HL-60/S4 (cell line): ENCODE results near the gene TP63.

Experiments used
- in situ Hi-C: fragments of 300-500 bp; cut with MboI; formaldehyde crosslinking; loops from 2 replicates; pipeline ENCODE4 v1.14.3; 2022; ENCODE audit warnings: low sequenced_read_pairs

TP63 gene

DNA sequence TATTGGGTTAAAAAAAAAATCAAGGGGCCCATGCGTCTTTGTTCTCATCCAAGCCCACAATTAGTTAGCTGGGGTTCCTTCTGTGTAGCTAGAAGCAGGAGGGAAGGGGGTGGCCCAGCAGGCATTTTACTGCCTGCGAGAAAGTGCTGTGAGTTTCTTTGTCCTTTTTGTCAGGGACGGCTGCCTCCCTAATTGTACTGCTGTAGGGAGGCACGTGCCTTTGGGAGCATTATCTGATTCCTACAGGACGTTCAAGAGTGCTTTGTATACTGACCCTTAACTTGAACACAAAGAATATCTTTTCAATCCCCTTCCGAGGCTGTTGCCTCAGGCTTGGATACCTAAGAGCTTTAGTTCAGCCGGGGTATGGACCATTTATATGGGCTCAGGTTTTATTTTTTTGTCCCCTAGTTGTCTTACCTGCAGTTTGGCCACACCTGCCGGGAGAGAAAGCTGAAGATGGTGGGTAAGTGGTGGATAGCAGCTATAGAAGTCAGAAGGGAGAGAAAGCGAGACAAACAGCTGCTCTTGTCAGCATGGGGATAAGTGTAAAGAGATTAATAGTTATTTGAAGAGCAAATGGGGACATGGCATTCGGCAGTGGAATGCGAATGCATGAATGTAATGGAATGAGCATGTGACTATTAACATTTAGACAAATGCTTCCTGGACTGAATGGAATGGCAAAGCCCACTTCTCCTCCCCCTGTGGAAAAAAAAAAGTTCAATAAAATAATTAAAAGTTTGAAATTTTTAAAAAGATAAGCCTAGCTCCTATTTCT is 175.2 kb downstream of the TP63 start:
- in situ Hi-C loops, result no loop called here

DNA sequence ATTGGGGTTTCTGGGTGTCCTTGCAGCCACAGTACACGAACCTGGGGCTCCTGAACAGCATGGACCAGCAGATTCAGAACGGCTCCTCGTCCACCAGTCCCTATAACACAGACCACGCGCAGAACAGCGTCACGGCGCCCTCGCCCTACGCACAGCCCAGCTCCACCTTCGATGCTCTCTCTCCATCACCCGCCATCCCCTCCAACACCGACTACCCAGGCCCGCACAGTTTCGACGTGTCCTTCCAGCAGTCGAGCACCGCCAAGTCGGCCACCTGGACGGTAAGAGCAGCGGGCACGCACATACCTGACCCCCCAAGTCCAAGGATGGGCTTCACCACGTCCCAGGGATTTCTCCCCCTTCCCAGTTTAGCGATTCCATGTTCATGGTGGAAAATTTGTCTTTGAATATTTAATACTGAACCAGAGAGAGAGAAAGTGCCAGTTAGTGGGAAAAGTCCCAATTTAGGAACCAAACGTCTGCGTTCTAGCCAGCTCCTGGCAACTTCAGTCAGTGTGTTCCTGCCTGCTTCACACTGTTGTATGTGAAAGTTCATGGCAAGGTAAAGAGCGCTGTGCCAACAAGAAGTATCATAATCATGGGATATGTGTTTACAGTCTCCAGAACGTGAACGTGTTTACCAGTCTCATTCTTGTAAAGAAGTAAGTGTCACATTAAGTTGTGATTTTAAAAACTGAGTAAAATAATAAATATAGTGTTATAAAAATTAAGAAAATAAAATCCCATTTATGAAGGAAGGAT is 177.2 kb downstream of the TP63 start:
- in situ Hi-C loops, result no loop called here

DNA sequence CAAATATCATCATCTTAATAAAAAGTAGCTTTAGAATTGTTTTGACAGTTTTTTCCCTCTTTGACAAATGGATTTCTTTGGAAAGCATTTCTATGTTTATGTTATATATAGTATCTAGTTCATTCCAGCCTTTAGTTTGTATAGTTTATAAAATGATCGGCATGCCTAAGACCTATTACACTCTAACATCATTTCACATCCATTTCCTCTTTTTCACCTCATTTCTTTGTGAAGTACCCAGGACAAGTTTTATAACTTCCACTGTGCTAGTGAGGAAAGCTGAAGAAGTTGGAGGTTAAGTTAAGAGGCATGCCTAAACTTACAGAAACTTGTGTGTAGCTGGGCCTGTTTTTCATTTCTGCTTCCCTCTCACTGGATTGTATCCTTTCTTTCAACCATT is 178.4 kb downstream of the TP63 start:
- in situ Hi-C loops, result no loop called here

DNA sequence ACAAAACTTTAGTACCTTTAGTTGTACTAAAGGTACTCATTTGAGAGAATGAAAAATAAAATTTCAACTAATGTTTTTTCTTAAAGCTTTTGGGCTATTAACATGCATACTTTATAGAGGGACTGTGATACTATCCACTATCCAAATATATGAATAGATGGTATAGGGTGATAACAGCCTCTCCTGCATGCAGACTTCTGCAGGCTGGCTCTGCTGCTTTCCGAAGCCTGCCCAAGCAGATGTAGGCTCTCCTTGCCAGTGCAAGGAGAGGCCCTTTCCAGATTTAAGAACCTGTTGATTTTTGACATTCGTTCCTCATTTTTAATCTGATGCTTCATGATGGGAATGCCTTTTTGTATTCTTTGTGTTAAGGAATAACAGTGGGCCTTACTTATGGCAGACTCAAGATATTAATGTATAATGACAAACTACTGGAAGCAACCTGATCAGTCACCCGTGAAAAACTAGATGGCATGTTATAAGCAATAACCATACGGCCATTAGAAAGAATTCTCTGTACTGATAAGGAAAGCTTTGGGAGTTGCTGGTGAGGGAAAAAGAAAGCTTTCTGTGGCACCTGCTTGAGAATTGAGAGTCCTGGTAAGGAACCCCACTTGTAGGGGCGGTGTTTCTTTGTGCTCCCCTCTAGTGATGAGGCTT is 181.7 kb downstream of the TP63 start:
- in situ Hi-C loops, result no loop called here

DNA sequence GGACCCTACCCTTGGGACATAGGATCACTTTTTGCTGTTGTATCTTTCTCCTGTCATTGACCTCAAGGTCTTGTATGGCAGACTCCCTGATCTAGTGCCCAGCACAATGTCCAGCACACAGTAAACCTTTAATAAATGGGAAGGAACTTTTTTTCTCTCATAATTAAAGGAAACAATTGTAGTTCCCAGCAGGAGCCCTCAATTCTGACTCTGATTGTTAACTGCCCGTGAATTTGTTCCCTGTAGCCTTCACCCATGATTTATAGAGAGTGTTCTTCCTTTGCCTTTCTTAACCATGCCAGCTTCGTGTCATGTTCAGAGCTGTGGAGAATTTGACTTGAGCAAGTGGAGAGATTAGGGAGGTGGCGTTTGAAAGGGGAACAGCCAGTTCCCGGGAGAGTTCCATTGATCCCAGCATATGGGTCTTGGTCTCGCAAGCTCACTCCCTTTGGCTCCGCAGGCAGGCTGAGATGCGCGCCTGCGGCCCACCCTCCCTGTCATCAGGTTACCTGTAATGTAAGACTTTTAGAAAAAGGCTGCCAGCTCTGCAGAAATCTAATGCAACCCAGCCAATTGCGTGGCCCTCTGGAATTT is 182.6 kb downstream of the TP63 start:
- in situ Hi-C loops, result no loop called here

DNA sequence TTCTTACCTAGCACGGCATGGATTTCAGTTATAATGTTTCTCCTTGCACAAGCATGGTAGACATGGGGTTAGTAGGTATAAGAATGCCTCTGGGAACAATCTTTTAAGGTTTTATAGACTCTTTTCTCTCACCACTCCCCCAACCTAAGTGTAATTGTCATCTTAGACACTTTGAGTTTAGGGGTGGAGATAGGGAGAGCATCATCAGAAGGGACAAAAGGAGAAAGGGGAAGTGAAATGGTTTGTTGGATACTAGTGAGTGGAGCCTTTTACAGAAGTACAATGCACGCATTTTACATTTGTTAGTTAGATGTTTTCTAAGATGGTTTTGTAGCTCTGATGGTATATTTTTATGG is 189.2 kb downstream of the TP63 start:
- in situ Hi-C loops, result no loop called here

DNA sequence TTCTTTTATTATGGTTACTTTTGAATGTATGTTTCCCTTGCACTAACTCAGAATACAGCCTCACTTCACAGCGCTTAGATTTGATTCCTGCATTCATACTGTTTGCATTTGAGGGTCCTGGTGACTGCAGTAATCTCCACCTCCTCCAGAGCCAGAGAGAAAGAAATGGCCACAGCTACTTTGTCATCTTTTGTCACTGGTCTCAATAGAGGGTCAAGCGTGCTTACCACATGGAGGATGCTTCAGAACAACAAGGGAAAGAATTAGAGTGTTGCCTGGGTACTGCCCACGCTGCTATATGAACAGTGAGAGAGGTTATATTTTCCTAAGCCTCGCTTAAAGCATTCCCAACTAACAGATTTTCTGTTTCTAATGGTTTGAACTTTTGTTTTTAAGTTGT is 190.1 kb downstream of the TP63 start:
- in situ Hi-C loops, result no loop called here

DNA sequence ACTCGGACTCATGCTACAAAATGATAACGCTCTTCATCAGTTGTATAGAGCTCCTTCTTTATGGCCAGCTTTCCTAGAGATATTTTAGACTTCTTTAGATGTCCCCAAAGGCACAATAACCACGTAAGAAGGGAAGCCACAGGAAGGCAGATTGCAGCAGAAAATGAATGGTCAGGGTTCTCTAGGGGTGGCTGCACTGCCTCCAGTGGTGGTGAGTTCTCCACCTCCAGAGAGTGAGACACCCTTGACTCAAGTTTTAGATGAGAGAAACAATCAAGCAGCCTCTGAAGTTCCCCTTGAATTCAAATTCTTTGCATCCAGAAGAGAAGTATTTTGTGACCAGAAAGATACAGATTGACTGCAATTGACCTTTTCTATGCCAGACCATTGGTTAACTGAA is 191.5 kb downstream of the TP63 start:
- in situ Hi-C loops, result no loop called here

DNA sequence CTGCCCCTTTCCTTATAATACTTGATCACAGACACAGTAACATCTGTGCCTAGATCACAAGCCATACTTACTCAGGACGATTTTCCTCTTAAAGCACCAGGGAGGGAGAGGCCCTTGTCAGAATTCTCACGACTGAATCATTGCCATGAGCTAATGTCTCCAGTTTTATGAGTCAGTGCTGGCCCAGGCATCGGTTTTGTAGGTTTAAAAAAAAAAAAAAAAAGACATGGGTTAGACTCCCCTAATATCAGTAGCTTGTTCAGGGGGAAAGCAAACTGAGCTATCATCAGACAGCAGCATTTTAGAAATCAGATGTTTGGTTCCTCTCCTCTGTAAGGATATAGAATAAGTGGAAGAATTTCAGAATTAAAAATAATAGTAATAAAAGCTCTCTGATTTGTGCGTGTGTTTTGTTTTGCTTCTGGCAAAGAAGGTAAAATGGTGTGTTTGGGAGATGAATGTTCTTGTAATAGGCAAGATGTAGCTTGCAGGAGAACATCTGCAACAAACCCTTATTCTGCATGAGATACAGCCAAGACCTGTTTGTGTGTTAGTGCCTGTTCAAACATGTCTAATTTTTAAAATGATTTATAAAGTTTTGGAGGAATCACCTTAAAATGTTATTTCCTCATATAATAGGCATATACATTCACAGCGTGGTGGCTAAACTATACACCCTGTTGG is 193.6 kb downstream of the TP63 start:
- in situ Hi-C loops, result no loop called here

DNA sequence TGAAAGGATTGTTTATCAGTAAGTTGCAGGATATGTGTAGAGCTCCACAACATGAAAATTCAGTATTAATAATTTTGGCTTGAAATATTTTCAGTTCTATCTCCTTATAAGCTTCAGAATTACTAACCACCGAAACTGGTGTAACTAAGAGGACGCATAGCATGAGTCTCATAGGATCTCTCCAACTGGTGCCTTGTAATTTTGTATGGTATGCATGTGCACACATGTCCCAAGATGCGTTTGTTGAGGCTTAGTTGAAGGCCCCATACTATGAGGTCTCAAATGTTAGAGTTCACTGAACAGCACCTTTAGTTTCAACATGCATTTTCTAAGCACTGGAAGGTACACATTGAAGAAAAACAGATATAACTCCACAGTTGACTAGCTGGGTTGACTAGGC is 195.4 kb downstream of the TP63 start:
- in situ Hi-C loops, result no loop called here

DNA sequence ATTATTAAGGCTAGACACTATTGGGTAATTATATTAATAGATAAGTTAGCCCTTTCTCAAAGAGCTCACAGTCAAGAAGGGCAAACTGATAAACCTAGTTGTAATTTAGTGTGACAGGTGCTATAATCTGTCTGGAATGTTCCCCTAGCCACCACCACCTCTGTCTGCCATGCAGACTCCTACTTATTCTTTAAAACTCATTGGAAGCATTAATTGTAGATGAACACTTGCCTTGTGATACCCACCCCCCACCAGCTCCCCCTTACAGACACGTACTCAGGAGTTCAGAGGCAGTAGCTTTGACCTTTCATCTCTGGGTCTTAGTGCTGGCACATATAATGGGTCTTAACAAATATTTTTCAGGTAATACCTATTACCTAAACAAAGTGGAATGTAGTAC is 195.9 kb downstream of the TP63 start:
- in situ Hi-C loops, result no loop called here

DNA sequence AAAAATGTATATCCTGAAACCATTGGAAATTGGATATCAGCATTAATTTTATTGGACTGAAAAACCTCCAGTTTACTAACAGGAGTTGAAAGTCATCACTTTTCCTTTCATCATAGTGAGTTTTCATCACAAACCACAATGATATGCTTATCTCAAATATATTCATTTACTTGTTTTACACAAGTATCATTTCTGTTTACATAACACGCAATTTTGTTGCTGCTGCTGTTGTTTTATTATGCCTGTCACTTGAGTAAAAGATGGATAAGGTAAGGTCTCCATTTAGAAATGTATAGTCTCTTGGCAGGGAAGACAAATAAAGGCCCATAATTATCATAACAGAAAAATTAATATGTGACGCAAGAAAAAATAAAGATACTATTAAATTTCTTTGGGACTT is 199.2 kb downstream of the TP63 start:
- in situ Hi-C loops, result no loop called here

DNA sequence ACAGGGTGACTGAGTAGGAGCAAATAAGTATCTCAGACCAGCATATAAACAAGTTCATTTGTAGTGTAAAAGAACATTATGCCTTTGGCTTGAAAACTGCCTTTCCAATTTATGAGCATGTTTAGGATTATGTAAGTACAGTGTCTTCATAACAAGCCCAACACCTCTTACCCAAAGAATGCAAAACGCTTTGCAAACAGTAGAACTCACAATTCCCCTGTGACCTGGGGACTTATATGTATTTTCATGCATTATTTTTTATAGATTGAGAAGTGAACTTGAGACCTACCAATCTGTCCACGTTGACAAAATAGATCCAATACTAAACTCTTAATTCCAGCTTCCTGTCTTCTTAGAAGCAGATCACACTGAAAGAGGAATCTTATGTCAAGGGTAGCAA is 202.1 kb downstream of the TP63 start:
- in situ Hi-C loops, result no loop called here

DNA sequence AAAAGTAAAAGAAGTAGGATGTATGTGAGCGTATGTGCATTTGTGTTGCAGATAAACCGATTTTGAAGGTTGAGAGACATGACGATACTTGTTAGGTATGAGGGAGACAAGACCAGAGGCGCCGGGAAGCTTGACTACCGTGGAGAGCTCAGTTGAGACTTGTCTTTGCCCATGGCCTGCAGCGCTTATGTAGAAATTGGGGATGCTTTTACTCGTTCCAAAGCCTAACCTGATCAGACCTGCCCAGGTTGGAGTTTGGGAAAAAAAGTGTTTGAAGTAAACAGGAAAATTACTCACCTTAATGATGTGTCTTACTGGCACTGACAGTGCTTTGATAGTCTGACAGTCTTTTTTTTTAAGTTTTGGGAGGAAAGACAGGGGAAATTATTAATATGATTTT is 202.8 kb downstream of the TP63 start:
- in situ Hi-C loops, result no loop called here

DNA sequence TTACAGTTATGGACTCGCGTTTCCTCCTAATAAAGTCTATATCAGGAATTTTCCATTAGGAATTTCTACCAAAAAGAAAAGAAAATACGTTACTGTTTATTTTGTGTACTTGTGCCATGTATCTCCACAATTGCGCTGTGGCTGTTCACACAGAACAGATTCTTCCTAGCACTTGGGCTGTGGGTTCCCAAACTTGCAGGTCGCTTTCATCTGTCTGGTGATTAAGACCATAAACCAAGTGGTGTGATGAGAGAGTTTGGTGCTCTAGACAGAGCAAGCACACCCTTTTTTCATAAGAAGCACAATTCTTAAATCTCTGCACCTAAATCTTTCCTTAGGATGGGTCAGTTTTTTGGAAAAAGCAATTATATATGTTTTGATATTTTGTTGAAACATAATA is 203.3 kb downstream of the TP63 start:
- in situ Hi-C loops, result no loop called here

DNA sequence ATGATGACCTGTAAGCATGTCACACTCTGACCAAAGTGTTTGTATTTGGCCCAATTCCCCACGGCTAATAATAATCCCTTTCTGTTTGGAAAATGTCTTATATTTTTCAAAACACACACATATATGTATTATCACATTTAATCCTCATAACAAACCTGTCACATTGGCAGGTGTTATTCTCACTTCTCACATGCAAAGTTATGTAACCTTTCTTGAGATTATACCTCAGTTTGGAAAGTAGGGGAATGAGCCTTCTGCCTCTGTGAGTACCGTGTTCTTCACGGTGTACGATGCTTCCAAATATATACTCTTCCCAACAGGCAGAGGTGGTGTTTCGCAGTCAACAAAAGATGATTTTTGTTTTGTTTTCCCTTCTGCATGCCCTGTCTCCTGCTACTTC is 205.6 kb downstream of the TP63 start:
- in situ Hi-C loops, result no loop called here

DNA sequence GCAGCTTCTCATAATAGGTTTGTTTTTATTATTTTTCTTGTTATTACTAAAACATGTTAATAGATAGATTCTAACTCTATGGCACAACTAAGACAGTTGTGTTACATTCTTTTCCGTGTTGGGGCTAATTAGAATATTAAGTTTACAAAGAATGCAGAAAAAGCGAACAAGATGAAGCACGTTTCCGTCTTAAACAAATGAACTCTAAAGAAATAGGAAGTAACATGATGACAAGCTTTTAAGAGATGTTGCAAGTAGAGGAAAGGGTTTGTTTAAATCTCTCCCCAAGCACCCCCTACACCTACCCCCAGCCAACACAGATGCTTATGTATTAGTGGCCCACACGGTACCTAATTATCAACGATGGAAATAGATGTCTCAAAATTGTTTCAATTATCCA is 207.1 kb downstream of the TP63 start:
- in situ Hi-C loops, result no loop called here

DNA sequence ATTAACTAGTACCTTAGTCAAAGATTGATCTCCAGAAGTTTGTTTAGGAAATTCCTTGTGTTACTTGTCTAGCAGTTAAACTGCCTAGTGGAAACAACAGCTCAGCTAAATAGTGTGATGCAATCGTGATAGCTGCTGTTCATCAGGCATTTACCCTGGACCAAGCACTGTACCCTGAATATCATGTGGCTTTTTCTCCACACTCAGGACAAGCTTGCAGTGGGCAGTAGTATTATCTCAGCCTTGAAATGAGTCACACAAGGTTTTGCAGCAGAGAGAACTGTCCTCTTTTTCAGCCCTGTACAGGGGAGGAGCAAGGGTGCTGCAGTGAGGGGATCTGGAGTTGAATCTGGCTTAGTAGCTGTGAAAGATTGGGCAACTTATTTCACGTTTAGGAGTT is 208.4 kb downstream of the TP63 start:
- in situ Hi-C loops, result no loop called here

DNA sequence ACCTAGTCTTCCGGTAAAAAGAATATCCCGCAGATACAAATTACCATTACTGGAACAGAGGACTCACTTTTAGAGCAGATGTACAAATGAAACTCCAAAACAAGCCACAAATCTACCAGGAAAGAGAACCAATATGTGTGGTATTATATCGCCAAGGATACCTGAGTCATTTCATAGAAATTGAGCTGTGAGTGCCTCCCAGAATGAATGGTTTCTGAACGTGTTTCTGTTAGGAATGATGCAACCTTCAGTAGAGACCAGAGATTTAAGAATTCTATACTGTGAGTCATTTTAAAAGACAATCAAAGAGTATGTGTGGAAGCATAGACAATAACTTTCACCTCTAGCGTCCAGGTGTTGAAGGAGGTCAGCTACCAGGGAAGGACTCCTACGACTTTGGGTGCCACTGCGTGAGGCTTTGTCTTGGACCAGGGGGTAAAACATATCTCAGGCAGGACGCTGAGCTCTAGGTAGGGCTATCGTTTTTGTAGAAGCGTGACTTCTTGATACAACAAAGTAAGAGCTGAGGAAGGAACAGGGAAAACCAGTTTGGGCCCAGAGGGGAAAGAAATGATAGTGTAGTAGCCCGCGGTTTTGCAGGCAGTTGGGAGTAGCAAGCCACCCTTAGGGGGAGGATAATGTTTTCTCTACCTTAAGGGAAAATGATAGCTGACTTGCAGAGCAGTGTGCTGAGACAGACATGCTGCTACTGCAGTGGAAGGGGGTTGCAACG is 210.4 kb downstream of the TP63 start:
- in situ Hi-C loops, result no loop called here
